ENCODE data around the gene ATMIN. TPM values are rescaled to one million over a fixed set of nuclear protein-coding genes. Genes with fewer than 3 reads are reported as not detected.

Gene ATMIN
- total and polyA plus RNA-seq, 10 of the 15 experiments (the other 5 are each of a cell fraction or from before 2014, with no cell fraction given): 5.2 to 28.9 (median 18.3) TPM

DNA sequence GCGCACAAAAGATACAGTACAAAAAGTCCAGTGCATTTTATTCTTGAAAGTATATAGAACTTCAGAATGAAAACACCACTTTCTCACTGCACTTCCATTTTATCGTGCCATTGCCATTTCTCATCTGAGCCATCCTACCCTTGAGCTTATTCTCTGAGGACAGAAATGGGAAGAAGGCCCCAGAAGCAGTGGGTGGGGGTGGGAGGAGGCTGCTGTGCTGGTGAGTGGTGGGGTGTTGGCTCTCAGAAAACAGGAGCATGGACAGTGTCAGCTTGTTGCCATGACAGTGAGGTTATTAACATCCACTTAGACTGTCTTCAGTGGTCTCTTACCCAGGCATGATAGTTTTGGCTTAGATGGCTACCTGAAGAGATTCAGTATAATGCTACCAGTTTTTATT is 4.5 kb downstream of the ATMIN start (continued):
- TF ChIP-seq RCOR1 (conservative IDR thresholded peaks at IDR 0.05; ENCODE audit: low read depth, low read length) (no peak), POLR2AphosphoS5 (IDR thresholded peaks at IDR 0.05; ENCODE audit: low read length) (no peak)
- TF ChIP-seq, protein P1, sequence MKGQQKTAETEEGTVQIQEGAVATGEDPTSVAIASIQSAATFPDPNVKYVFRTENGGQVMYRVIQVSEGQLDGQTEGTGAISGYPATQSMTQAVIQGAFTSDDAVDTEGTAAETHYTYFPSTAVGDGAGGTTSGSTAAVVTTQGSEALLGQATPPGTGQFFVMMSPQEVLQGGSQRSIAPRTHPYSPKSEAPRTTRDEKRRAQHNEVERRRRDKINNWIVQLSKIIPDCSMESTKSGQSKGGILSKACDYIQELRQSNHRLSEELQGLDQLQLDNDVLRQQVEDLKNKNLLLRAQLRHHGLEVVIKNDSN (IDR thresholded peaks at IDR 0.05; ENCODE audit: borderline replicate concordance, extremely low read length, insufficient read depth, low read depth, low read length): no peak

DNA sequence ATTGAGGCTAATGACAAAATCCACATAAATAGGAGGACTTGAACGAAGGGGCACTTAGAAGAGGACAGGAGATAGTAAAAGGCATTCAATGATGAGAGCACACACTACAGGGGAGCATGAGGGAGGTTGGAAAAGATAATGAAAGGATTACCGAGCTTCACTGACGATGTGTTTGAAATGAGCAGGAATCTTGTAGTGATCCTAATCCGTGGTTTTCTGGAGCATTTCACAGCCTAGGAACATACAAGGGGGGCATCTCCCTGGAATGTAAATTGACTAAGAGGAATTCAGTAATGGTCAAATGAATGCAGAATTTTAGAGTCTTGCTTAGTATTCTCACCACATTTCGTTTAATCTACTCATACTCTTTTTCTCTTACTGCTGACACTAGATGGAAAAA is 5.2 kb downstream of the ATMIN start:
- 81% methylated on average over 5 of the region's 5 CpGs for WGBS (ENCODE audit: insufficient coverage, insufficient replicate concordance, low lambda C conversion rate, missing lambda C conversion rate)
- in situ Hi-C loops (cut with MboI): no loop called here
- POLR2A ChIA-PET: no interaction called here
- no peak for TF ChIP-seq IRF4 (IDR thresholded peaks at IDR 0.05; ENCODE audit: low read depth, low read length)
- TF ChIP-seq TARDBP (IDR thresholded peaks at IDR 0.05; ENCODE audit: borderline replicate concordance): no peak
- no peak for TF ChIP-seq SREBF1 (IDR thresholded peaks at IDR 0.05; ENCODE audit: low read length)
- TF ChIP-seq, protein P2, sequence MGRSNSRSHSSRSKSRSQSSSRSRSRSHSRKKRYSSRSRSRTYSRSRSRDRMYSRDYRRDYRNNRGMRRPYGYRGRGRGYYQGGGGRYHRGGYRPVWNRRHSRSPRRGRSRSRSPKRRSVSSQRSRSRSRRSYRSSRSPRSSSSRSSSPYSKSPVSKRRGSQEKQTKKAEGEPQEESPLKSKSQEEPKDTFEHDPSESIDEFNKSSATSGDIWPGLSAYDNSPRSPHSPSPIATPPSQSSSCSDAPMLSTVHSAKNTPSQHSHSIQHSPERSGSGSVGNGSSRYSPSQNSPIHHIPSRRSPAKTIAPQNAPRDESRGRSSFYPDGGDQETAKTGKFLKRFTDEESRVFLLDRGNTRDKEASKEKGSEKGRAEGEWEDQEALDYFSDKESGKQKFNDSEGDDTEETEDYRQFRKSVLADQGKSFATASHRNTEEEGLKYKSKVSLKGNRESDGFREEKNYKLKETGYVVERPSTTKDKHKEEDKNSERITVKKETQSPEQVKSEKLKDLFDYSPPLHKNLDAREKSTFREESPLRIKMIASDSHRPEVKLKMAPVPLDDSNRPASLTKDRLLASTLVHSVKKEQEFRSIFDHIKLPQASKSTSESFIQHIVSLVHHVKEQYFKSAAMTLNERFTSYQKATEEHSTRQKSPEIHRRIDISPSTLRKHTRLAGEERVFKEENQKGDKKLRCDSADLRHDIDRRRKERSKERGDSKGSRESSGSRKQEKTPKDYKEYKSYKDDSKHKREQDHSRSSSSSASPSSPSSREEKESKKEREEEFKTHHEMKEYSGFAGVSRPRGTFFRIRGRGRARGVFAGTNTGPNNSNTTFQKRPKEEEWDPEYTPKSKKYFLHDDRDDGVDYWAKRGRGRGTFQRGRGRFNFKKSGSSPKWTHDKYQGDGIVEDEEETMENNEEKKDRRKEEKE (IDR thresholded peaks at IDR 0.05): no peak
- TF ChIP-seq, protein P3, sequence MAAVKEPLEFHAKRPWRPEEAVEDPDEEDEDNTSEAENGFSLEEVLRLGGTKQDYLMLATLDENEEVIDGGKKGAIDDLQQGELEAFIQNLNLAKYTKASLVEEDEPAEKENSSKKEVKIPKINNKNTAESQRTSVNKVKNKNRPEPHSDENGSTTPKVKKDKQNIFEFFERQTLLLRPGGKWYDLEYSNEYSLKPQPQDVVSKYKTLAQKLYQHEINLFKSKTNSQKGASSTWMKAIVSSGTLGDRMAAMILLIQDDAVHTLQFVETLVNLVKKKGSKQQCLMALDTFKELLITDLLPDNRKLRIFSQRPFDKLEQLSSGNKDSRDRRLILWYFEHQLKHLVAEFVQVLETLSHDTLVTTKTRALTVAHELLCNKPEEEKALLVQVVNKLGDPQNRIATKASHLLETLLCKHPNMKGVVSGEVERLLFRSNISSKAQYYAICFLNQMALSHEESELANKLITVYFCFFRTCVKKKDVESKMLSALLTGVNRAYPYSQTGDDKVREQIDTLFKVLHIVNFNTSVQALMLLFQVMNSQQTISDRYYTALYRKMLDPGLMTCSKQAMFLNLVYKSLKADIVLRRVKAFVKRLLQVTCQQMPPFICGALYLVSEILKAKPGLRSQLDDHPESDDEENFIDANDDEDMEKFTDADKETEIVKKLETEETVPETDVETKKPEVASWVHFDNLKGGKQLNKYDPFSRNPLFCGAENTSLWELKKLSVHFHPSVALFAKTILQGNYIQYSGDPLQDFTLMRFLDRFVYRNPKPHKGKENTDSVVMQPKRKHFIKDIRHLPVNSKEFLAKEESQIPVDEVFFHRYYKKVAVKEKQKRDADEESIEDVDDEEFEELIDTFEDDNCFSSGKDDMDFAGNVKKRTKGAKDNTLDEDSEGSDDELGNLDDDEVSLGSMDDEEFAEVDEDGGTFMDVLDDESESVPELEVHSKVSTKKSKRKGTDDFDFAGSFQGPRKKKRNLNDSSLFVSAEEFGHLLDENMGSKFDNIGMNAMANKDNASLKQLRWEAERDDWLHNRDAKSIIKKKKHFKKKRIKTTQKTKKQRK (IDR thresholded peaks at IDR 0.05; ENCODE audit: low read depth, low read length): no peak
- TF ChIP-seq, protein P4, sequence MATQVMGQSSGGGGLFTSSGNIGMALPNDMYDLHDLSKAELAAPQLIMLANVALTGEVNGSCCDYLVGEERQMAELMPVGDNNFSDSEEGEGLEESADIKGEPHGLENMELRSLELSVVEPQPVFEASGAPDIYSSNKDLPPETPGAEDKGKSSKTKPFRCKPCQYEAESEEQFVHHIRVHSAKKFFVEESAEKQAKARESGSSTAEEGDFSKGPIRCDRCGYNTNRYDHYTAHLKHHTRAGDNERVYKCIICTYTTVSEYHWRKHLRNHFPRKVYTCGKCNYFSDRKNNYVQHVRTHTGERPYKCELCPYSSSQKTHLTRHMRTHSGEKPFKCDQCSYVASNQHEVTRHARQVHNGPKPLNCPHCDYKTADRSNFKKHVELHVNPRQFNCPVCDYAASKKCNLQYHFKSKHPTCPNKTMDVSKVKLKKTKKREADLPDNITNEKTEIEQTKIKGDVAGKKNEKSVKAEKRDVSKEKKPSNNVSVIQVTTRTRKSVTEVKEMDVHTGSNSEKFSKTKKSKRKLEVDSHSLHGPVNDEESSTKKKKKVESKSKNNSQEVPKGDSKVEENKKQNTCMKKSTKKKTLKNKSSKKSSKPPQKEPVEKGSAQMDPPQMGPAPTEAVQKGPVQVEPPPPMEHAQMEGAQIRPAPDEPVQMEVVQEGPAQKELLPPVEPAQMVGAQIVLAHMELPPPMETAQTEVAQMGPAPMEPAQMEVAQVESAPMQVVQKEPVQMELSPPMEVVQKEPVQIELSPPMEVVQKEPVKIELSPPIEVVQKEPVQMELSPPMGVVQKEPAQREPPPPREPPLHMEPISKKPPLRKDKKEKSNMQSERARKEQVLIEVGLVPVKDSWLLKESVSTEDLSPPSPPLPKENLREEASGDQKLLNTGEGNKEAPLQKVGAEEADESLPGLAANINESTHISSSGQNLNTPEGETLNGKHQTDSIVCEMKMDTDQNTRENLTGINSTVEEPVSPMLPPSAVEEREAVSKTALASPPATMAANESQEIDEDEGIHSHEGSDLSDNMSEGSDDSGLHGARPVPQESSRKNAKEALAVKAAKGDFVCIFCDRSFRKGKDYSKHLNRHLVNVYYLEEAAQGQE (IDR thresholded peaks at IDR 0.05; ENCODE audit: low read depth, low read length): no peak
- TF ChIP-seq, protein P5, sequence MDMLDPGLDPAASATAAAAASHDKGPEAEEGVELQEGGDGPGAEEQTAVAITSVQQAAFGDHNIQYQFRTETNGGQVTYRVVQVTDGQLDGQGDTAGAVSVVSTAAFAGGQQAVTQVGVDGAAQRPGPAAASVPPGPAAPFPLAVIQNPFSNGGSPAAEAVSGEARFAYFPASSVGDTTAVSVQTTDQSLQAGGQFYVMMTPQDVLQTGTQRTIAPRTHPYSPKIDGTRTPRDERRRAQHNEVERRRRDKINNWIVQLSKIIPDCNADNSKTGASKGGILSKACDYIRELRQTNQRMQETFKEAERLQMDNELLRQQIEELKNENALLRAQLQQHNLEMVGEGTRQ (IDR thresholded peaks at IDR 0.05; ENCODE audit: borderline replicate concordance, low read depth, low read length): no peak

More for the DNA sequence above, 5.2 kb downstream of the ATMIN start:
- no TSS peak for BruUV-seq (replicated peaks)
- DNase-seq (ENCODE audit: low read depth, low spot score) (no peak), FAIRE-seq (no peak), ATAC-seq (no peak)
- H3K27me3 ChIP-seq (replicated peaks in 1 of 2; ENCODE audit: control insufficient read depth in 2 of 2, insufficient read depth in 2 of 2, low read length in 1 of 2): no peaks in the 10 kb centered on the region
- no peaks in the 10 kb centered on the region for H4K20me1 ChIP-seq (ENCODE audit: control insufficient read depth, insufficient read depth)
- H3K36me3 ChIP-seq (ENCODE audit: control insufficient read depth in 2 of 2, insufficient read depth in 2 of 2, low read length in 1 of 2): peaks cover 0 to 18% of the 10 kb centered on the region in 2 experiments; a peak in 1 of 4 replicates
- H3K27ac ChIP-seq (ENCODE audit: control insufficient read depth, insufficient read depth): no peak overlapping the region
- H2AFZ ChIP-seq (ENCODE audit: control insufficient read depth, low read depth, low read length): no peak overlapping the region
- CTCF ChIA-PET: interaction anchor here (1.3 kb wide), 1 partner anchor 36 kb away, joined by 5 read pairs; no protein-coding TSS in a partner anchor
- no peak overlapping the region for H3K9ac ChIP-seq (ENCODE audit: control insufficient read depth, insufficient read depth, low read length)
- H3K9me3 ChIP-seq (replicated peaks; ENCODE audit: control insufficient read depth, insufficient read depth, low read length): no peaks in the 10 kb centered on the region
- no peak overlapping the region for H3K4me2 ChIP-seq (ENCODE audit: control insufficient read depth, insufficient read depth)
- H3K4me1 ChIP-seq (ENCODE audit: control insufficient read depth, insufficient read depth, low read length): no peaks in the 10 kb centered on the region
- intact Hi-C loops (cut with micrococcal nuclease; ENCODE audit: unreplicated experiment): no loop called here
- H3K4me3 ChIP-seq: no peak overlapping the region
- SMC1A ChIA-PET (ENCODE audit: uncharacterized antibody, unreplicated experiment): interaction anchor here (1.1 kb wide), 1 partner anchor 36 kb away, joined by 3 read pairs; the partner anchor contains the start of gene C16orf46
- RAD21 ChIA-PET (ENCODE audit: unreplicated experiment): no interaction called here
- H3K79me2 ChIP-seq (ENCODE audit: control insufficient read depth, insufficient read depth, low read length): peaks cover 13% of the 10 kb centered on the region
